OCI-M1 (cell line): ENCODE results near the gene IFNL2.

Experiments used
- DNase-seq: peaks from one replicate; lab custom pipeline; 2025; lab: John Stamatoyannopoulos, UW

Gene IFNL2

GRCh38 chr19:39318071-39318470, 49.9 kb downstream of the IFNL2 start:
- no peak for DNase-seq

- no peak for DNase-seq
Observed at GRCh38 chr19:39318690-39319089, 50.5 kb downstream of the IFNL2 start.

GRCh38 chr19:39319098-39319891, 51.1 kb downstream of the IFNL2 start:
- no peak for DNase-seq
